NCI-H146 (cell line): Measurements from ENCODE around the gene PLD5.
"Not testable (repeated sequence)": the region's sequence is repeated elsewhere in the genome, so short reads cannot be mapped to it uniquely, and the experiment has no call there.

ENCODE experiments used
- DNase-seq: peaks from one replicate; lab custom pipeline; 2025; lab: John Stamatoyannopoulos, UW

PLD5 gene

DNA sequence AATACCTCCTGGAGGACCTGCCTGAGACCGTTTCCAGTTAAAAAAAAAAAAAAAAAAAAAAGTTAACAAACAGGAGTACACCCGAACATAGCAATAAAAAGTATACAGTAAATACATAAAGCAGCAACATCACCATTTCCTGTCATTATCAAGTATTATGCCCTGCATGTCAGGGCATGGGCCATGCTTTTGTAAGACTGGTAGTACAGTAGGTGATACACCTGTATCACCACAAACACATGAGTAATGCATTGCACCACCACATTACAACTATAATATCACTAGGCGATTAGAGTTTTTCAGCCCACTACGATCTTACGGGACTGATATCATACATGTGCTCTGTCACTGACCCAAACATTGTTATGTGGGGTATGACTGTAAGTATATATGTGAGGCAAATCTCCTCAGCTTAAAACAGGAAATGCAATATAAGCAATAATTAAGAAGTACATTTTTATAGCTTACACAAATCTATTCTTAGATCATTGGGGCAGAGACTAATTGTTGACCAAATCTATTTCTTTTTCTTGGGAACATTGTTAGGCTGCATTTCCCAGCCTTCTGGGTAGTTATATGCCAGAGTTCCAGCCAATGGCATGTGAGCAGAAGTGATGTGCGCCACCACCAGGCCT is 98.1 kb downstream of the PLD5 start:
- peak; percentile 37 for DNase-seq

DNA sequence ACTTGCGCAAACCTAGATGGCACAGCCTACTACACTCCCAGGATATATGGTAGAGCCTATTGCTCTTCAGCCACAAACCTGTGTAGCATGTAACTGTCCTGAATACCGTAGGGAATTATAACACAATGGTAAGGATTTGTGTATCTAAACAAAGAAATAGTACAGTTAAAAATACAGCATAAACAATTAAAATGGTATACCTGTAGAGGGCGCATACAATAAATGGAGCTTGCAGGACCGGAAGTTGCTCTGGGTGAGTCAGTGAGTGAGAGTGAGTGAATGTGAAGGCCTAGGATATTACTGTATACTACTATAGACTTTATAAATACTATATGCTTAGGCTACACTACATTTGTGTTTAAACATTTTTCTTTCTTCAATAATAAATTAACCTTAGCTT is 99.3 kb downstream of the PLD5 start:
- no peak for DNase-seq

DNA sequence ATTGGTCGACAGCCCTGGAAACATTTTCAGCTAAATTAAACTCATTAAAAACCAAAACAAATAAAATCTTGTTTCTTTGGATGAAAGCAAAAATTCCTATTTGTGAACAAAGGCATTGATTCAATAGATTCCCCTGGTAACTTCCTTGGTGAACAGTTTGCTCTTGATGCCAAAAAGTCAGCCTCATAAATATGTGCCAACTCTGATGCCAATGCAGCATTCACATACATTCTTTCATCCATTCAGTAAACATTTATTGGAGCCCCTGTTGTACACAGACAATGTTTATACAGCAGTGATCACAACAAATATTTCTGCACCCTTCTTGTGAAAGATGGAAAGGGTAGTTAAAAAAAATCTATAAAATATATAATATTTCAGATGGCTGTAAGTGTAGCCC is 107.8 kb downstream of the PLD5 start:
- DNase-seq, result no peak

DNA sequence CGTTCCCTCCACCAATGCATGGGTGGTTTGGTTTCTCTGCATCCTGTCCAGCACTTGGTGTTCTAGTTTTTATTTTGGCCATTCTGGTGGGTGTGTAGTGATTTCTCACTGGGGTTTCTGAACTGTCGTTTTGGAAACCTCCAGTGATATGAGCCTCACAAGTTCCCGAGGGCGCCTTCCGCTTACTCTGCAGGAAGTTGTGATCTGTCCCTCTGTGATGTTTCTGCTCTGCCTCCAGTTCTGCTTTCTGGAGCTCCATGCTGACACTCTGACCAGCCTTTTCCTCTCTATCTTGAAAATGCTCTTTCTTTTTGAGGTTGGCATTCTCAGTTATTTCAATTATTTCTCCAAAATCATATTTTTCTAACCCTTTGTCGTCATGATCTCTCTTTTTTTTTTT is 111.6 kb downstream of the PLD5 start:
- no peak for DNase-seq

DNA sequence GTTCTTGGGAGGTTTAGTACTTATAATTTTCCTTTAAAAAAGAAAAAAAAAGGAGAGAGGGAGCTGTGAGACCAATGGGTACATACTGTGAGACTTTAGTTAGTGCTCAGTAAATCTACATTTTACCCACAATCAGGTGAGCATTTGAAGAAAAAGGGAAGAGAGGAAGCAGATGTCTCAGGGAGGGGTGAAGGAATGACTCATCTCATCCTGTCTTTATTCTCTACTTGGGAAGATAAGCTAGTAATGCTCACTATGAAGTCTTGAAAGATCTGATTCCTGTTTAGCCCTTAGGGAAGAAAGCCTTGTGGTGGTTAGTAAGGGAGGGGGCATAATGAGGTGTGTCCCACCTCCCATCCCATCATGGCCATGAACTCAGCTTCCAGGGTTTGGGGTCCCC is 112.6 kb downstream of the PLD5 start:
- no peak for DNase-seq

DNA sequence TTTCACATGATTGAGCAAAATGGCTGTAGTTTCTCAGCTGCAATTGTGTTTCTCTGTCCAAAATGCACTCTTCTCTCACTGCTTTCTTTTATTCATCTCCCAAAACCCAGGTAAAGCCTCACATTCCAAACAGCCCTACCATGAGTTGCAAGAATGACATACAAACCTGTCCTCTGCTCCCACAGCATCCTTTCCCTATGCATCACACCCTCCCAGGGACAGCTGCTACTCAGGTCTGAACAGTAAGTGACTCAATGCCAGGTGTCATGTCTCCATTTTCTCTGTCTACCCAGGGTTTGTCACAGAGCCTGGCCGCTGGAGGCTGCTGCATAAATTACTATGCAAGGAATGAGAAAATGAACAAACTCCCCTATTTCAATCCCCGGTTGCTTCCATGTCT is 118.5 kb downstream of the PLD5 start:
- peak; percentile 27 for DNase-seq

DNA sequence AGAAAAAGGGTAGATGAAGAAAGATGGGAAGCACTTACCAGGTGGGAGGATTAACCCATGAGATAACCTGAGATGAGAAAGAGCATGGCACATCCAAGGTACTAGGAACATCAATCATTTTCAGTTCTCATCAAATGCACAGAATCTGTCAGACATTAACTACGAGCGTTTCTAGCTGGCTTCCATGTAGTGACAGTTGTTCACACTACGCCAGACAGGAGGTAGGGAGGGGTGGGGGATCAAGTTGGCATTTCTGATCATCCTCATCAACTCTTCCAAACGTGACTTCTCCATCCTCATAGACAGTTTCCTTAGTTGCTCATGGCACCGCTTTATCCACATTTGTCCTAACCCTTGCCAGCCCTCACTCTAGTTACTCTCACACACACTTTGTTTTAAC is 120.2 kb downstream of the PLD5 start:
- DNase-seq, result no peak

DNA sequence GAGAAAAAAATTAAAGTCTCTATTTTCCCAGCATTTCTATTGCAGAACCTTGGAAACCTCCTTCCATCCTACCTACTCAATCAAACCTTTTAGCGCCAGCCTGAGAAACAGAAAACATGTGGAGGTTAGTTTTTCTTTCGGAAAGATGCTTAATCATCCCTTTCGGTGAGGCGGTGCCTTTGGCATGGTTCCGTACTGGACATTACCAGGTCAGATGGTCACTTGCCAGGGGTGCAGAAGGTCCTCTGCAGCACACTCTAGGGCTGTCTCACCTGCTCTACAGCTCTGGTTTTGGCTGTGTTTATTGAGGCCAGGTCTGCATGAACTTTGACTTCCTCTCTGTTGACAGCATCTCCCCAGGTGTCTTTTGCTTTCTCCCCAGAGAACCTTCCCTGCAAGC is 121.5 kb downstream of the PLD5 start:
- peak; percentile 7 for DNase-seq

DNA sequence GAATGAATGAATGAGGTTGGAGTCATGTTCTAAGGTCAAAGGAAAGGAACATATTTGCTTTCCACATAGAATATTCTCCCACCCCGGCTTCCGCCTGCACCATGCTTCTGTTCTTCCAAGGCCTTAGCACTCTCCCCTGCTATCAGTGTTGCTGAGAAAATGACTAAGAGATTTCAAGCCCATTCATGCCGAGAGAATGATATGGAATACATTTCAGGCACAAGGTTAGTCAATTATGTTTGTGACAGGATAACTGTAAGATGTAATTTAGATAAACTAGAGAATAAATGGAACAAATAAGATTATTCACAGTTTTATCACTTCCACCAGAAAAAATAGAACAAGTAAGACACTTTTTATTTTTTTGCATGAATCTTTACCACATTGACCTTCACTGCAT is 122.6 kb downstream of the PLD5 start:
- DNase-seq, result no peak

DNA sequence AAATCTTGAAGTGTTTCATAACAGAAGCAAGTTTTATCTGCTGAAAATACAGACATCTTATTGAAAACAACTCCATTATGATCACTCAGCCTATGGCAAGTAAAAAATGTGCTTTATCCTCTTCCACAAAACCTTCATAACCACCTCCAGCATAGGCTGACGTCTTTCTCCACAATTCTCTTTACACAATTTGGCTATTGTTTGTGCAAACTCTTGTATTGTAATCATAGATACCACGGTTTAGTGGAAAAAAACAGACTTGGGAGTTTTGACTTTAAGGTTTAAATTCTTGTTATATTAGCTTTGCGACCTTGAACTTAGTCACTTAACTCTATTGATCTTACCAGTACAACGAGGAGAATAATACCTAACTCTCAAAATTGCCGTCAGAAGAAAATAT is 126.1 kb downstream of the PLD5 start:
- no peak for DNase-seq

DNA sequence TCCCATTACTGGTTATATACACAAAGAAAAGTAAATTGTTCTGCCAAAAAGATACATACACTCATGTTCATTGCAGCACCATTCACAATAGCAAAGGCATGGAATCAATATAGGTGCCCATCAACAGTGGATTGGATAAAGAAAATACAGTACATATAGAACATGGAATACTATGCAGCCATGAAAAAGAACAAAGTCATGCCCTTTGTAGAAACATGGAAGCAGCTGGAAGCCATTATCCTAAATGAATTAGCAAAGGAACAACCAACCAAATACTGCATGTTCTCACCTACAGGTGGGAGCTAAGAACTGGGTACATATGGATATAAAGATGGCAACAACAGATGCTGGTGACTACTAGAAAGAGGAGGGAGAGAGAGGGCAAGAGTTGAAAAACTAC is 132.6 kb downstream of the PLD5 start:
- DNase-seq, result no peak

DNA sequence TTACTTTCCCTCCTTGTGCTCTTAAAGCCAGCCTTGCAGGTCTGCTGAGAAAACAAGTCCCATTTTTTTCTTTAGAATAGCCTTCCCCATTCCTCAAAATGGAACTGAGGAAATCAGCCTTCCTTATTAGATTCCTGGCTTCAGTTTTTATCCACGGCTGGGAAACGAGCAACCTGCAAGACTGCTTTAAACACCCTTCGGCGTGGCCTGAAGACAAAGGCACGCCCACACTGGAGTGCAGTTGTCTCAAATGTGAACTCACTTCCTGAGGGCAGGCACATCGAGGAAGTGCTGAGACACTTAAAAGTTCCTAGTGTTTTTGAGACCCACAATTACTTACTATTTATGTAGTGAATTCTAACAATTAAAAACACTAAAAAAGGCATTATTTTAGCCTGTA is 148.4 kb downstream of the PLD5 start:
- DNase-seq, result not testable (repeated sequence)

DNA sequence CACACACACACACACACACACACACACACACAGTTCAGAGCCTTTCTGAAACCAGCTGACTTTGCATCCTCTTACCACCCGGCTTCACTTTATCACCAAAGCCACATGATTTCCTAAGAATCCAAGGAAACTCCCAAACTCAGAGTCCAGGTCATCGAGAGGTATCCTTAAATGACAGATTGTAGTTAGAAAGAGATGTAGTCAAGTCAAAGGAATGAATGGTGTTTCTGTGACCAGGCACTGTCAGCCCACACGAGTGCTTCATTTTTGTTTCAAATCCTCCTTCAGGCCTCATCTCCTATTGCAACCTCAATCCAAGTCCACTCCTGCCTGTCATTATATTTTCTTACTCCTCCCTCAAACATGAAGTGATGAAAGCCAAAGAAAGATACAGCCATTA is 174.1 kb downstream of the PLD5 start:
- DNase-seq, result not testable (repeated sequence)

DNA sequence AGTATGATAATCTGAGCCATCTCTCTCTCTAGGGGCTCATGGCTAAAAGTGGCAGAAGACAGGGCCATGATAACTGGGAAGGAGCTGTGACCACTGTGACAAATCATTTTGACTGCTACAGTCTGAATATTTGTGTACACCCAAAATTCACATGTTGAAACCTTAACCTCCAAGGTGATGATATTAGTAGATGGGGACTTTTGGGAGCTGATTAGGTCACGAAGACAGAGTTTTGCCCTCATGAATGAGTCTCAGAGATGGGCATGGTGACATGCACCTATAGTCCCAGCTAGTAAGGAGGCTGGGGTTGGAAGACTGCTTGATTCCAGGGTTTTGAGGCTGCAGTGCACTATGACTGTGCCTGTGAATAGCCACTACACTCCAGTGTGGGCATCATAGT is 174.9 kb downstream of the PLD5 start:
- DNase-seq, result no peak

DNA sequence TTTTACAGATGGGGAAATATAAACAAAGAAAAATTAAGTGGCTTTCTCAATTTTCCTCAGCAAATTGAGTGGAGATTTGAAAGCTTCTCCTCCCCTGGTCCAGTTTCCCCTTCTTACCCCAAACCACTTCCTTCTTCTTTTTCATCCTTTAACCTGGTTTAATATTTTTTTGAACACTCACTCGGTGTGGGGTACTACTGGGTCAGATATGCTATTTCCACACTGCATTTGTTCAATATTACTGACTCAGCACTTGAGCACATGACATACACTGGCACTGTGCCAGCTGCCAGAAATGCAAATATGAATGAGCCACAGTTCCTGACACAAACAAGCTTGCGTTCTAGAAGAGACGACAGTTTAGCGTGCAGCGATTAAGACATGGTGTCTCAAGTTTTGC is 193.6 kb downstream of the PLD5 start:
- not testable (repeated sequence) for DNase-seq

DNA sequence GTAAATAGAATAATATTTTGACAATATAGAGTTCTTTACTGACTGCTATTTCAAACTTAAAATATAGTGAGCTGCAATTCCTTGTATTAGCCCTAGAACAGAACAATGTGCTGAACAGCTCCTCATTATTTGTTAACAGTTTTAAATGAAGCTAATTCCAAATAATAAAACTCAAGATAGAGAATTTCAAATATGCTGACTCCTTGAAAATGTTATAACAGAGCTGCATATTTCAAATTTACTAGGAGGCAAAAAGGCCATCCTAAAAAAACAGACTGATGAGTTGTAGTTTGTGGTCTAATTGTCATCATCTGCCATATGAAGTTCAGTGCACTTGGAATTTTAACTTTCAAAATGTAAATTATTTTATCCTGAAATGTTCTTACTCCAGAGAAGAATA is 197.1 kb downstream of the PLD5 start:
- not testable (repeated sequence) for DNase-seq

DNA sequence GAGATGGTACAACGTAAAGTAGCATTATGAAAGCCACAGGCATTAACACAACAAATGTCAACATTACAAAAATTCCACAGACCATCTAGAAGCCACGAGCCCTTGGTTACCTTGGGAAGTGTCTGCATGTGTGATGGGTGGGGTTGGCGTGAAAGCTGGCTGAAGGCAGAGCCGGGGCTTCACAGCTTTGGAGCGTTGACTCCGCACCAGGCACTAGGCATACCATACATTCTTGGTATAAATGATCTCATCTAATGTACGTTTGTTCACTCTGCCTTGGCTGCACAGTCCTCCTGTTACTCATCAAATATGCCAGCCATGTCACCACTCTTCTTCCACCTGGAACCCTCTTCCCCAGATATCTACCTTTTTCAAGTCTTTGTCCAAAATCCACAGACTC is 202.5 kb downstream of the PLD5 start:
- not testable (repeated sequence) for DNase-seq

DNA sequence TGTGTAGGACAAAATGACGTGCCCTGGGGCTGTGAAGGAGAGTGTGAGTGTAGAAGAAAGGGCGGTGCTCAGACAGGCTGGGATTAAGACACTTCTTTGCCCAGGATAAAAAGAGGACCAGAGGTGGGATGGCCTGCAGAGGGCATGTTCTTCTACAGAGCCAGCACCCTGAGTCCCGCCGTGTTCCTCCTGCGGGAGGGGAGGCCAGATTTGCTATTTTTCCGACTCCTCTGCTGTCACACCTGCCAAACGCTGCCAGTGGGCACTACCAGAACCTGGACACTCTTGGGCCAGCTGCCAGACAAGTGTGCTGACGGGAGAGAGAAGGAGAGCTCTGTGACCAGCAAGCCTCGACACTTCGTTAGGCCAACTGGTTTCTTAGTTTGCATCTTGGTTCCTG is 206.4 kb downstream of the PLD5 start:
- no peak for DNase-seq

DNA sequence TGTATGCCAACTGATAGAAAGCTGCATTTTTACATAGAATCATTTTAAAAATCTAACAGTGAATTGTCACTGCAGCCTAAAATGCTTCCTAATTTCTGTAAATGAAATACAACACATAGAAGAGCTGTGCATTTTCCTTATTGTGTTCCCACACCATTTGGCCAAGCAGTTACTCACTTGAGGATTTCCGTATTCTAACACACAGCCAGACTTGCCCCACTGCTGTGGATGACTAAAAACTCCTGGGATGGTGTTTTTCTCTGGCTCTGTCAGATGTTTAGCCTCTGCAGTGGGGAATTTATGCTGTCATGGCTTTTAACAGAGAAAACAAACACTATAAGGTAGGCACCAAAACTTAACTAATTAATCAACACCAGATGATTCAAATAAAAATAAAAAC is 209.6 kb downstream of the PLD5 start:
- not testable (repeated sequence) for DNase-seq

DNA sequence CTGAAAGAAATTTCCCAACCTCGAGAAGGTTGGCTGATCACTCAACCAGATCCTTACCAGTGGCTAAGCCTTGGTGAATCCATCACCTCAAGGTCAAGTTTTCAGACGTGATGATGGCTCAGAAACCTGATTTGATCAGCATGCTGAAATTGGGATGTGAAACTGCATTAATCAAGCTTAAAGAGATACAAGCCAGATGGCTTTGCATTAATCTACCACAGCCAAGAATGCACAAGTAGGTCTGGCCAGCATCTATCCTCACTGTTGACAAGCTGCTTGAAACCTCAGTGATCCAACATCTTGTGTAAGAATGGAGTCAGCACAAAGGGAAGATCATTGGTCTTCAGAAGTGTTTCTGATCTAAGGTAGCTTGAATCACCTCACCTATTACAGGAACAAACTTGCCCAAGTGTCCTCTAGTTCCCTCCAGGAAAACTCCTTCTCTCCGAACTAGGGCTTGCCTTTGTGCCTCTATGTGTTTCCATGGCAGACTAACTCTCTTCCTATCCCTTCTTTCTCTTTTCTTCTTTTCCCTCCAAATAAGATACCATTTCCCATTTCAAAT is 210.3 kb downstream of the PLD5 start:
- not testable (repeated sequence) for DNase-seq

DNA sequence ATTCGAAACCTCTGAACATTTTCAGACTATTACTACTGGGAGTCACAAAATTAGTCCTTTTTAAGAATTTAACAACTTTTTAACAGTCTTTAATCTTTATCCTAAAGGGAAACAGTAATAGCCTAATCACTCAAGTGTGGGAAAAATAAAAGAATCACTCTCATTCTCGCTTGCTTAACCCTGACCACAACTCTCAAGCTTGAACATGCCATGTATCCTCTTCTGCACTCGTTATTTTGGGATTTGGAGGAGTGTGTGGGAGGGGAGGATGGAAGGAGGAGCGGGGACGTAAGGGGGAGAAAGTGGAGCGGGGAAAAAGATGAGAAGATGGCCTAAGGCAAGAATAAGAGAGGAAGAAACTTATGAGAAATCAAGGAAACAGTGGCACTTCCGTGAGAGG is 215.8 kb downstream of the PLD5 start:
- DNase-seq, result not testable (repeated sequence)

DNA sequence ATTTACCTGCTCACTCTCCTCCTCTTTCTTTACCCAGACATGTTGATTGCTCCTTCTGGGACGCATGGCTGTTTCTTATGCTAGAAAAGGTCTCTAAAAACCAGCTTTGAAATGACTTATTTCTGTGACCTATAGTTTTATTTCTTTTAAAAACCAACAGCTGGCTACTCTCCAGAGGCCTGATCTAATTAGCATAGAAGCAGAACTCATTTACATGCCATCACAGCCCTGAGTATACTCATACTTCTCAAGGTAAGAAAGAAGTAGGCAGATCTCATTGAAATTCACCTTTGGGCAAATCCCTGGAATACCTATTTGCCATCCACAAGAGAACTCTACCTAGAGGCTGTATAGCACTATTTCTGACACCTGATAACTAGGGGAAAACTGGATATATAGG is 230.7 kb downstream of the PLD5 start:
- DNase-seq, result not testable (repeated sequence)

DNA sequence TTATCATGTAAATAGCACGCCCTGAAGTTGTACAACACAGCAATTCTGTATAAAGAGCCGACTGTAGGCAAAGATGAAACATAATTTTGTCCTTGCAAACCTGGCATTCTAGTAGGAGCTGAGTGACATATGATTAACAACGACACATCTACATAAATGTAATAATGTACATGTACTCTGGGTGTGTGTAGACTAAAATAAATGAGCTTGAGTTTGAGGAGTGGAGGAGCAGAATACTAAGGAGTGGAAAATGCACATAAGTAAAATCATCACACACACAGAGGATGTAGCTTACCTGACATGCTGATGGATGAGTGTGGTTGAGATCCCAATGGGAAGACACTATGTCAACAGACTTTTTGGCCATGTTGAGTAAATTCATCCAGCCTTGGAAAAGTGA is 236.4 kb downstream of the PLD5 start:
- DNase-seq, result not testable (repeated sequence)

DNA sequence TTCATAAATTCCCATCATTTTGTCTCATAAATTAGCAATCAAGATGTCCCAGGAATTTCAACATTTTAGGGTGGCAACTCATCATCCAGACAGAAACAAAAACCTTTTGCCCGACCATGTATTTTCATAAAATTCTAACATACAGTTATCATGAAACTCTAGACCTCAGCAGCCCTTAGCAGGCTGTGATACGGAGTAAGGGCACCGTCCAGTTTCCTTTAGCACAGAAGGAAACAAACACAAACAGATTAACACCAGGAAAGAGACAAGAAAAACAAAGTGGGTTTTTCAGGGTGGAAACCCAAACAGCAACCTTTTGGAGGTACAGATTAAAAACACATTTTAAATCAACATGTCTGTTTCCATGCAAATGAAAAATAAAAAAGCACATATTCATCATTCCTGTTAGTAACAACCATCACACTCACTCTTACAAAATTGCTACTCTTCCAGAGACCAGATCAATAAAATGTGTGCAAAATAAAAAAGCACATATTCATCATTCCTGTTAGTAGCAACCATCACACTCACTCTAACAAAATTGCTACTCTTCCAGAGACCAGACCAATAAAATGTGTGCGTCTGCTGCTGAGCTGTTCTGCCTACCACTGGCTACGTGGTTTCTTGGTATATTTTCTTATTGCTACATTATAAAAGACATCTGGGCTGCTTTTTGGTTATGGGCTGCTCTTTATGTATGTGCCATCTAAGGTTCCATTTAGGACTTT is 241.6 kb downstream of the PLD5 start:
- not testable (repeated sequence) for DNase-seq
